Measurements from ENCODE around the gene FNDC3A.

Gene FNDC3A

DNA sequence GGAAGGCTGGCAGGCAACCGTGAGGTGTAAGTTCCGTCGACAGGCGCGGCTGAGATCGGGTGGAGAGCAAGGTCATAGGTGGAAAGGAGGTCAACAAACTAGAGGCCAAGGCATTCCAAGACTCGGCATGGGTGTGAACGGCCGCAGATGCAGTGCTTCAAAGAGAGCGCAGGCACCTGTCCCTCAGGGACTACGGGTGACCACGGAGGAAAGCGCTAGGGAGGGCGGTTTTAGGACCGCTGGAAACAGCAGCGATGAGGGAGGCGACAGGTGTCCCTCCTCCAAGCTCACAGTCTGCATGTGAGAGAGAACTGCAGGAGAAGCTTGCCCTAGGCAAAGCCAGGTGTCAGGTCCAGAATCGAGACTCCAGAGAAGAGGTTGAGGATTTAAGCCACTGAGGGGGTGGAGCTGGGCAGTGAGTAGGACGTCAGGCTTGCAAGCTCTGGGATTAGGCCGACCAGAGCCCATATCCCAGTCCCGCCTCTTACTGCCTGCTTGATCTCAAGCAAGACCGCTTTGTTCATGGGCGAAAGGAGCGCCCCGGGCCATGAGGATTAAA lies 242.9 kb downstream of the FNDC3A start:
- peak; percentile 43 for DNase-seq
- H3K27me3 ChIP-seq (ENCODE audit: insufficient read depth, low read depth, severe bottlenecking), result peaks cover 4% of the 10 kb centered on the region
- no peaks in the 10 kb centered on the region for H3K9me3 ChIP-seq (ENCODE audit: severe bottlenecking)
- TF ChIP-seq, protein P1, sequence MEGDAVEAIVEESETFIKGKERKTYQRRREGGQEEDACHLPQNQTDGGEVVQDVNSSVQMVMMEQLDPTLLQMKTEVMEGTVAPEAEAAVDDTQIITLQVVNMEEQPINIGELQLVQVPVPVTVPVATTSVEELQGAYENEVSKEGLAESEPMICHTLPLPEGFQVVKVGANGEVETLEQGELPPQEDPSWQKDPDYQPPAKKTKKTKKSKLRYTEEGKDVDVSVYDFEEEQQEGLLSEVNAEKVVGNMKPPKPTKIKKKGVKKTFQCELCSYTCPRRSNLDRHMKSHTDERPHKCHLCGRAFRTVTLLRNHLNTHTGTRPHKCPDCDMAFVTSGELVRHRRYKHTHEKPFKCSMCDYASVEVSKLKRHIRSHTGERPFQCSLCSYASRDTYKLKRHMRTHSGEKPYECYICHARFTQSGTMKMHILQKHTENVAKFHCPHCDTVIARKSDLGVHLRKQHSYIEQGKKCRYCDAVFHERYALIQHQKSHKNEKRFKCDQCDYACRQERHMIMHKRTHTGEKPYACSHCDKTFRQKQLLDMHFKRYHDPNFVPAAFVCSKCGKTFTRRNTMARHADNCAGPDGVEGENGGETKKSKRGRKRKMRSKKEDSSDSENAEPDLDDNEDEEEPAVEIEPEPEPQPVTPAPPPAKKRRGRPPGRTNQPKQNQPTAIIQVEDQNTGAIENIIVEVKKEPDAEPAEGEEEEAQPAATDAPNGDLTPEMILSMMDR (IDR thresholded peaks at IDR 0.05; ENCODE audit: low read depth, low read length), result no peak
- H3K36me3 ChIP-seq, result no peaks in the 10 kb centered on the region
- no peak overlapping the region for H3K27ac ChIP-seq
- H3K4me3 ChIP-seq (ENCODE audit: low read depth, low read length), result no peak overlapping the region

DNA sequence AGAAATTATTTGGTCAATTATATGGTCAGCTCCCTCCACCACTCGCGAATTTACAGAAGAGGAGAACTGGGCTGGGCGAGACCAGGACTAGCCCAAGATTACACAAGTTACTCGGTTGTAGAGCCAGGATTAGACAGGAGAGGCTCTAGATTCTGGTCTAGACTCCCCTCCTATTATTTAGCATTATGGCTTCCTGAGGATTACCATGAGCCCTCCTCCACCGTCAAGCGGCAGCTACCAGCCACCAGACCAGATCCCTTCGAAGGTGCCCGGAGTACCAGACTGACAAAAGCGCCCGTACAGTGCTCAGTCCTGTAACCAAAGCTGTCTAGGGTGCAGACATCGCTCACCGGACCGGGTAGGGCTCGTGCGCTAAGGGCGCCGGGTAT lies 243.9 kb downstream of the FNDC3A start:
- Histone ChIP-seq H3K4me3 (ENCODE audit: low read depth, low read length) (no peak overlapping the region), H3K27me3 (ENCODE audit: insufficient read depth, low read depth, severe bottlenecking) (peaks cover 4% of the 10 kb centered on the region), H3K27ac (no peak overlapping the region), H3K36me3 (no peaks in the 10 kb centered on the region), H3K9me3 (ENCODE audit: severe bottlenecking) (no peaks in the 10 kb centered on the region)
- TF ChIP-seq, protein P1 (IDR thresholded peaks at IDR 0.05; ENCODE audit: low read depth, low read length), result no peak
- no peak for DNase-seq

DNA sequence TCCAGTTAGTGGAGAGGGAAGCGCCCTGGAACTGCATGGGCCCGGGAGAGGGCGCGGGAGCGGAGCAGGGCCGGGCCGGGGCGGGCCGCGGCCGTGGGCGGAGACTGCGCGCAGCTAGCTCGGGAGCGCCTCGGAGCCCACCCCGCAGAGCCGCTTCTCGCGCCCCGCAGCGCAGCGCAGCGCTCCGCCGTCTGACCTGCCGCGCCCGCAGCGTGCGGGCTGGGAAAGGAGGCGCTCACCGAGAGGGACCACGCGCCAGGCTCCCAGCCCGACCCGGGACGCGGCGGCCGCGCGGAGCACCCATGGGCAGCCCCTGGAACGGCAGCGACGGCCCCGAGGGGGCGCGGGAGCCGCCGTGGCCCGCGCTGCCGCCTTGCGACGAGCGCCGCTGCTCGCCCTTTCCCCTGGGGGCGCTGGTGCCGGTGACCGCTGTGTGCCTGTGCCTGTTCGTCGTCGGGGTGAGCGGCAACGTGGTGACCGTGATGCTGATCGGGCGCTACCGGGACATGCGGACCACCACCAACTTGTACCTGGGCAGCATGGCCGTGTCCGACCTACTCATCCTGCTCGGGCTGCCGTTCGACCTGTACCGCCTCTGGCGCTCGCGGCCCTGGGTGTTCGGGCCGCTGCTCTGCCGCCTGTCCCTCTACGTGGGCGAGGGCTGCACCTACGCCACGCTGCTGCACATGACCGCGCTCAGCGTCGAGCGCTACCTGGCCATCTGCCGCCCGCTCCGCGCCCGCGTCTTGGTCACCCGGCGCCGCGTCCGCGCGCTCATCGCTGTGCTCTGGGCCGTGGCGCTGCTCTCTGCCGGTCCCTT lies 244.5 kb downstream of the FNDC3A start, which contains the start of gene MLNR:
TSS of gene MLNR (plus strand) at position 303 of the 820 bp plus-strand sequence. CDS start at position 303, 0 bp downstream.
- peak within 1 kb of the TSS; percentile 36 for H3K4me3 ChIP-seq (ENCODE audit: low read depth, low read length)
- H3K36me3 ChIP-seq, result no peaks in the 10 kb centered on the region
- TF ChIP-seq, protein P1 (IDR thresholded peaks at IDR 0.05; ENCODE audit: low read depth, low read length), result 0 out of 2 replicates have a peak, but pooled peaks have one; percentile 9
- H3K9me3 ChIP-seq (ENCODE audit: severe bottlenecking), result no peaks in the 10 kb centered on the region
- no peak within 1 kb of the TSS for H3K27ac ChIP-seq
- peak; percentile 14 for DNase-seq
- peaks cover 4% of the 10 kb centered on the region for H3K27me3 ChIP-seq (ENCODE audit: insufficient read depth, low read depth, severe bottlenecking)

GRCh38 chr13:49220856-49221589 lies 245.3 kb downstream of the FNDC3A start:
- Histone ChIP-seq H3K4me3 (ENCODE audit: low read depth, low read length) (peak overlapping the region; percentile 36), H3K36me3 (no peaks in the 10 kb centered on the region), H3K27me3 (ENCODE audit: insufficient read depth, low read depth, severe bottlenecking) (peaks cover 4% of the 10 kb centered on the region), H3K27ac (no peak overlapping the region), H3K9me3 (ENCODE audit: severe bottlenecking) (no peaks in the 10 kb centered on the region)
- TF ChIP-seq, protein P1 (IDR thresholded peaks at IDR 0.05; ENCODE audit: low read depth, low read length), result no peak
- no peak for DNase-seq

GRCh38 chr13:49221590-49221965 lies 245.9 kb downstream of the FNDC3A start:
- Histone ChIP-seq H3K27ac (no peak overlapping the region), H3K4me3 (ENCODE audit: low read depth, low read length) (no peak overlapping the region), H3K36me3 (no peaks in the 10 kb centered on the region), H3K27me3 (ENCODE audit: insufficient read depth, low read depth, severe bottlenecking) (peaks cover 4% of the 10 kb centered on the region), H3K9me3 (ENCODE audit: severe bottlenecking) (no peaks in the 10 kb centered on the region)
- no peak for DNase-seq
- TF ChIP-seq, protein P1 (IDR thresholded peaks at IDR 0.05; ENCODE audit: low read depth, low read length), result no peak
